ENCODE data around the gene PBX2. TPM values are rescaled to one million over a fixed set of nuclear protein-coding genes. Genes with fewer than 3 reads are reported as not detected.

PBX2 gene
- total RNA-seq, 1 donor from 2014 or later: 18.1 TPM

DNA sequence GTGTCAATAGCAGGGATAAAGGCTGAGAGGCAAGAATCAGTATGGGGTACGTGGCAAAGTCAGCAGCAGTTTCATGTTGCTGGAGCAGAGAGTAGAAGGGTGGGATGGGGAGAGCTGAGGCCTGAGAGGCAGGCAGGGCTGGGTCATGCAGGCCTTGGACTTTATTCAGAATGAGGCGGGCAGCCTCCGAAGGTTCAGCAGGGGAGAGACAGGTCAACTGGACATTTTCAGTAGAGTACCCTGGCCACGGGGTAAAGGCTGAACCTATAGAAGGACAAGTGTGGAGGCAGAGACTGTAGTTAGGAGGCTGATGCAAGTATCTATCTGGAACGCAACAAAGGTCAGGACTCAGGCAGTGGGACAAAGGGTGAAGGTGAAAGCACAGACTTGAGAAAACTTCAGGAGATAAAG lies 20.2 kb upstream of the PBX2 start:
- no peaks in the 10 kb centered on the region for H3K4me1 ChIP-seq
- no peak for DNase-seq (ENCODE audit: low spot score in 2 of 2)
- intact Hi-C loops (cut with DNase I): no loop called here

DNA sequence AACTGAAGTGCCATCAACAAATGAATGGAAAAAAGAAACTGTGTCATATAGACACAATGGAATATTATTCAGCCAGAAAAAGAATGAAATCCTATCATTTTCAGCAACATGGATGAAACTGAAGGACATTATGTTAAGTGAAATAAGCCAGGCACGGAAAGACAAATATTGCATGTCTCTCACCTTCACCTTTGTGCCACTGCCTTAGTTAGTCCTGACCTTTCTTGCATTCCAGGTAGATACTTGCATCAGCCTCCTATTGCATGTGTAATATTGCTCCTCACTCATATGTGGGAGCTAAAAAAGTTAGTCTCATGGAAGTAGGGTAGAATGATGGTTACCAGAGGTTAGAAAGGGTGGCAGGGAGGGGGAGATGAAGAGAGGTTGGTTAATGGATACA lies 19.0 kb upstream of the PBX2 start:
- Histone ChIP-seq H3K27ac (no peak overlapping the region), H3K4me3 (no peak overlapping the region), H3K36me3 (no peaks in the 10 kb centered on the region), H3K9me3 (no peaks in the 10 kb centered on the region), H3K4me1 (no peaks in the 10 kb centered on the region), H3K27me3 (no peaks in the 10 kb centered on the region)
- DNase-seq (ENCODE audit: low spot score in 2 of 2): no peak
- intact Hi-C loops (cut with DNase I): no loop called here
- TF ChIP-seq, protein P1, sequence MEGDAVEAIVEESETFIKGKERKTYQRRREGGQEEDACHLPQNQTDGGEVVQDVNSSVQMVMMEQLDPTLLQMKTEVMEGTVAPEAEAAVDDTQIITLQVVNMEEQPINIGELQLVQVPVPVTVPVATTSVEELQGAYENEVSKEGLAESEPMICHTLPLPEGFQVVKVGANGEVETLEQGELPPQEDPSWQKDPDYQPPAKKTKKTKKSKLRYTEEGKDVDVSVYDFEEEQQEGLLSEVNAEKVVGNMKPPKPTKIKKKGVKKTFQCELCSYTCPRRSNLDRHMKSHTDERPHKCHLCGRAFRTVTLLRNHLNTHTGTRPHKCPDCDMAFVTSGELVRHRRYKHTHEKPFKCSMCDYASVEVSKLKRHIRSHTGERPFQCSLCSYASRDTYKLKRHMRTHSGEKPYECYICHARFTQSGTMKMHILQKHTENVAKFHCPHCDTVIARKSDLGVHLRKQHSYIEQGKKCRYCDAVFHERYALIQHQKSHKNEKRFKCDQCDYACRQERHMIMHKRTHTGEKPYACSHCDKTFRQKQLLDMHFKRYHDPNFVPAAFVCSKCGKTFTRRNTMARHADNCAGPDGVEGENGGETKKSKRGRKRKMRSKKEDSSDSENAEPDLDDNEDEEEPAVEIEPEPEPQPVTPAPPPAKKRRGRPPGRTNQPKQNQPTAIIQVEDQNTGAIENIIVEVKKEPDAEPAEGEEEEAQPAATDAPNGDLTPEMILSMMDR (IDR thresholded peaks at IDR 0.05): no peak

More for the DNA sequence above, 20.2 kb upstream of the PBX2 start:
- Histone ChIP-seq H3K36me3 (no peaks in the 10 kb centered on the region), H3K4me3 (no peak overlapping the region), H3K27ac (no peak overlapping the region), H3K27me3 (no peaks in the 10 kb centered on the region), H3K9me3 (no peaks in the 10 kb centered on the region)
- TF ChIP-seq, protein P1 (IDR thresholded peaks at IDR 0.05): no peak

DNA sequence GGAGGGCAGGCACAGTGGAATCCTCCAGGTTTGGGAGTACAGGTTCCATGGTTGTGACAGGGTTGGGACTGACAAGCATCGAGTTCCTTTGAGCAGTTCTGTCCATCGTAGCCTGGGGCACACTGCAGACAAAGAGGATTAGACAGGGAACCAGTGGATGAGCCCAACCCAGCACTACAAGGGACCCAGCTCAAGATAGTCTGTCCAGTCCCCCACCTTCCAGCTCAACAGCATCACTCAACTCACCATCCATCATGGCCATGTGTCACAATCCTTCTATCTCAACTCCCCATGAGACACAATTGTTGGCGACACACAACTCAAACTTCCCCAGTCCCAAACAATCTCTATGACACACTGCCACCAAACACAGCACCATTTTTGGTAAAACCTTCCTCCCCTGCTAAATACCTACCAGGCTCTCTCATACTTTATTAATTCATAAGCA lies 14.3 kb upstream of the PBX2 start:
- intact Hi-C loops (cut with DNase I): no loop called here
- H3K4me3 ChIP-seq: no peak overlapping the region

DNA sequence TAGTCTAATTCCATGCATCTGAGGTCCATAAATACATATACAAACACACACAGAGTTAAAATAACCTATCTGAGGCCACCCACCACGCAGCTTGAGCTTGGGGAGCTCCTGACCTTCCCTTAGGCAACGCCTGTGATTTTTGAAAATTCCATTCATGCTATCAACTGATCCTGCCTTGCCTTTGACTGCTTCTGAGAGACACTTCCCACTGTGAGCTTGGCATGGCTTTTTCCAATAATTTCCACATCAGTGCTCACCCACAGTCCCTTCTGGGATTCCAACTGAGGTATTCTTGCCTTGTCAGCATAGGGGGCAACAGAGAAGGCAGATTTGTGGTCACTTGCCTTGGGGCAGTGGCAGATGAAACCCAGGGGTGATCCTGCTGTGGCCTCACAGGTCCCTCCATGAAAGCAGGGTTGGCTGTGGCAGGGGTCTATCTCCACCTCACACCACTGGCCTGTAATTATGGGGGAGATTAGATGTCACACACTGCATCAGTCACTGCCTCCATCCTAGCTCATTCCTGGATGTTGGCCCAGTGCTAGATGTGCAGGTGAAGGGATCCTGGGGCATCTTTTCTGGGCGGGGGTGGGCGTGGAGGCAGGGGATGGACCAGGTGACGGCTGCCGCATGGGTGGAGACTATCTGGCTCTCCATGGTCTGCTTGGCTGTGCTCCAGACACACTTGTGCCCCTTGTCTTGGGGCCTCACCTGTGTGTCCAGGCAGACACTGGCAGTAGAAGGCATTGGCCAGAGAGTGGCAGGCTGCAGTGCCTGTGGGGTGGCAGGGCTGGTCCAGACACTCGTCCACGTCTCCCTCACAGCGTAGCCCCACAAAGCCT lies 13.6 kb upstream of the PBX2 start:
- Histone ChIP-seq H3K27me3 (no peaks in the 10 kb centered on the region), H3K9me3 (no peaks in the 10 kb centered on the region), H3K27ac (no peak overlapping the region), H3K4me3 (no peak overlapping the region), H3K36me3 (no peaks in the 10 kb centered on the region), H3K4me1 (no peaks in the 10 kb centered on the region)
- DNase-seq (ENCODE audit: low spot score in 2 of 2): no peak
- intact Hi-C loops (cut with DNase I): no loop called here
- TF ChIP-seq, protein P1 (IDR thresholded peaks at IDR 0.05): no peak

More for the DNA sequence above, 14.3 kb upstream of the PBX2 start:
- no peaks in the 10 kb centered on the region for H3K9me3 ChIP-seq
- no peaks in the 10 kb centered on the region for H3K36me3 ChIP-seq
- H3K27ac ChIP-seq: no peak overlapping the region
- H3K4me1 ChIP-seq: no peaks in the 10 kb centered on the region
- no peak for DNase-seq (ENCODE audit: low spot score in 2 of 2)
- TF ChIP-seq, protein P1 (IDR thresholded peaks at IDR 0.05): no peak
- no peaks in the 10 kb centered on the region for H3K27me3 ChIP-seq

DNA sequence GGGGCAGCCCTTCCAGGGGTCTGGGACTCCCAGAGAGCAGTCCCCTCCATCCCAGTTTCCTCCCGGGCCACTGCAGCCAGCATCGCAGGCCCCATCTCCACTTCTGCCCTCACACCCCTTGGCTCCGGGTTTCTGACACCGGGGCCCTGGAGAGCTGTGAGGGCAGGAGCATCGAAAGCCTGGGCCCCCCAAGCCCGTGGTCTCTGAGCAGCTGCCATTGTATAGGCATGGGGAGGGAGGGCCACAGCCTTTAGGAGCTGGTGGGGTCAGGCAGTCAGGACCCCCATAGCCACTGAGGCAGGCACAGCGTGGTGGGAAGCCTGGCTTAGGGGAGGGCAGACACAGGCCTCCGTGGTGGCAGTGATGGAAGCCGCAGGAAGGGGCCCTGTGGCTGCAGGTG lies 12.2 kb upstream of the PBX2 start:
- TF ChIP-seq, protein P1 (IDR thresholded peaks at IDR 0.05): no peak
- intact Hi-C loops (cut with DNase I): no loop called here
- Histone ChIP-seq H3K9me3 (no peaks in the 10 kb centered on the region), H3K4me3 (no peak overlapping the region), H3K27me3 (no peaks in the 10 kb centered on the region), H3K27ac (no peak overlapping the region), H3K36me3 (no peaks in the 10 kb centered on the region), H3K4me1 (peaks cover 0 to 1% of the 10 kb centered on the region in 2 donors)
- no peak for DNase-seq (ENCODE audit: low spot score in 2 of 2)

All from ascending aorta (tissue), 2 donors.